ENCODE measurements around the gene FAM227B. TPM values are rescaled to one million over a fixed set of nuclear protein-coding genes. Genes with fewer than 3 reads are reported as not detected.
"Not testable (repeated sequence)": the region's sequence is repeated elsewhere in the genome, so short reads cannot be mapped to it uniquely, and the experiment has no call there.

Gene FAM227B
- total RNA-seq, 2 donors from 2014 or later: 2.1 TPM; not detected in 1

DNA sequence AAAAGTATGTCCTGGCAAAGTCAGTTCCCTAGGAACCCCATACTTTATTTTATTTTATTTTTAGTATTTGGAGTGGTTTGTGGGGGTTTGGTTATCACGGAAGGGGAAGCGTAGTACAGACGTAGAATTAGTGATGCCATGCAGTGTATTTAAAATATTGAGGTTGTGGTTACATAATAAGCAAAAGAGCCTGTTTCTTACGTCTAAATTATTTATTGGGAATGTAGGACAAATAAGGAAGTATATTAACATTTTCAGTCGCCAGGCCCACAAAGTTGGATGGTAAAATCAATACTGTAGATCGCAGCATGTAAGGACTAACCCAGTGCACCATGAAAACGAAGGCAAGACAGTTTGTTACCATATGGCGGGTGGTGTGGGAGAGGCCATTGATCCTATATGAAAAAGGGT lies 788 bp upstream of the FAM227B start:
- Histone ChIP-seq H3K36me3 (replicated peaks in 1 of 2; ENCODE audit: insufficient read depth in 1 of 2, low read depth in 2 of 2) (peaks cover 0 to 1% of the 10 kb centered on the region in 2 donors), H3K27me3 (no peaks in the 10 kb centered on the region), H3K27ac (peak overlapping the region; percentile 26 to 95 (median 92)), H3K9me3 (no peaks in the 10 kb centered on the region), H3K4me3 (peak overlapping the region; percentile 68 to 78), H3K4me1 (peaks cover 40% of the 10 kb centered on the region)
- intact Hi-C loops (cut with DNase I): loop anchor here (10.0 kb wide), 1 partner anchor 747 kb away; the partner anchor contains the start of gene EID1
- DNase-seq (peak in 3 of 4 donors; percentile 15 to 30 (median 25)), ATAC-seq (no peak)
- WGBS, 2 donors: 3 to 4% methylated on average over 8 of the region's 8 CpGs
- TF ChIP-seq, protein P1, sequence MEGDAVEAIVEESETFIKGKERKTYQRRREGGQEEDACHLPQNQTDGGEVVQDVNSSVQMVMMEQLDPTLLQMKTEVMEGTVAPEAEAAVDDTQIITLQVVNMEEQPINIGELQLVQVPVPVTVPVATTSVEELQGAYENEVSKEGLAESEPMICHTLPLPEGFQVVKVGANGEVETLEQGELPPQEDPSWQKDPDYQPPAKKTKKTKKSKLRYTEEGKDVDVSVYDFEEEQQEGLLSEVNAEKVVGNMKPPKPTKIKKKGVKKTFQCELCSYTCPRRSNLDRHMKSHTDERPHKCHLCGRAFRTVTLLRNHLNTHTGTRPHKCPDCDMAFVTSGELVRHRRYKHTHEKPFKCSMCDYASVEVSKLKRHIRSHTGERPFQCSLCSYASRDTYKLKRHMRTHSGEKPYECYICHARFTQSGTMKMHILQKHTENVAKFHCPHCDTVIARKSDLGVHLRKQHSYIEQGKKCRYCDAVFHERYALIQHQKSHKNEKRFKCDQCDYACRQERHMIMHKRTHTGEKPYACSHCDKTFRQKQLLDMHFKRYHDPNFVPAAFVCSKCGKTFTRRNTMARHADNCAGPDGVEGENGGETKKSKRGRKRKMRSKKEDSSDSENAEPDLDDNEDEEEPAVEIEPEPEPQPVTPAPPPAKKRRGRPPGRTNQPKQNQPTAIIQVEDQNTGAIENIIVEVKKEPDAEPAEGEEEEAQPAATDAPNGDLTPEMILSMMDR (IDR thresholded peaks at IDR 0.05): no peak
- TF ChIP-seq POLR2A (IDR thresholded peaks at IDR 0.05): no peak

DNA sequence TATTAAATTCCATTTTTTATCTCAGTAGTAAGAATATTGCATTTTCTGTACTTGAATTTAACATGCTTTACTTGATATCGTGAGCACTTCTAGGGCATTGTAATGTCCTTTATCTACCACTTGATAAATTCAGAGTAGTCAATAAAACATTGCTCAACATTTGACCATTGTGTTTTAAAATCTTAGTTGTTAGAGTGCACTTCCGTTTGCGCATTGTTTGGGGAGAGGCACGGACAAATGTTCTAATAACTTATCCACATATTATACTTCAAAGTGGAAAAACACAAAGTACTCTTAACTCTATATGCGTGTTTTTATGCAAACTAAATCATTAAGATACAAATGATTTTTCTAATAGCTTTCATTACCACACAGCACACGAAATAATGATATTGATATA lies 419 bp downstream of the FAM227B start:
- Histone ChIP-seq H3K27me3 (no peaks in the 10 kb centered on the region), H3K36me3 (replicated peaks in 1 of 2; ENCODE audit: insufficient read depth in 1 of 2, low read depth in 2 of 2) (no peaks in the 10 kb centered on the region), H3K27ac (peak overlapping the region; percentile 90 to 95 (median 92)), H3K4me3 (peak overlapping the region in 1 of 2 donors; percentile 13), H3K4me1 (peaks cover 34% of the 10 kb centered on the region), H3K9me3 (no peaks in the 10 kb centered on the region)
- no peak for TF ChIP-seq POLR2A (IDR thresholded peaks at IDR 0.05)
- TF ChIP-seq, protein P1 (IDR thresholded peaks at IDR 0.05): peak in 6 of 7 experiments; percentile 15 to 55 (median 34)
- intact Hi-C loops (cut with DNase I): loop anchor here (10.0 kb wide), 1 partner anchor 745 kb away; the partner anchor contains the start of gene EID1
- peak; percentile 25 for ATAC-seq
- DNase-seq: peak in 2 of 4 donors; percentile 26 to 28
- WGBS, 2 donors: 1% methylated on average over 6 of the region's 6 CpGs

DNA sequence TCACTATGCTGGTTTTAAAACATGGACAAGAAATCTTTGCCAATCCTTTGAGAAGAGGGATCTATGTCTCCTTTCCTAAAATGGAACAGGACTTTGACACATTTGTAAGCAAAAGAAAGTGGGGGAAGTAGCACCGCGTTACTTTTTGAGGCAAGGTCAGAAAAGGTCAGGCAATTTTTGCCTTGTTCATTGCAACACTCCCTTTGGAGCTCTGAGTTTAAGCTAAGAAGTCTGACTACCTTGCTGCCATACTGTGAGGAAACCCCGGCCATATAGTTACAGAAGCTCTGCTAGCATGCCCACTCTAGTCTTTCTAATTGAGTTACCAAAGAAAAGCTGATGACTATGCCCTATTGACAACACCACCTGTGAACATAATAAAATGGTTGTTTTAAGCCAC lies 1.4 kb downstream of the FAM227B start:
- H3K36me3 ChIP-seq (replicated peaks in 1 of 2; ENCODE audit: insufficient read depth in 1 of 2, low read depth in 2 of 2): no peaks in the 10 kb centered on the region
- H3K4me3 ChIP-seq: no peak overlapping the region
- no peak for DNase-seq
- TF ChIP-seq, protein P1 (IDR thresholded peaks at IDR 0.05): no peak
- TF ChIP-seq POLR2A (IDR thresholded peaks at IDR 0.05): no peak
- no peak for ATAC-seq
- H3K27ac ChIP-seq: no peak overlapping the region
- intact Hi-C loops (cut with DNase I): no loop called here
- peaks cover 34% of the 10 kb centered on the region for H3K4me1 ChIP-seq
- H3K9me3 ChIP-seq: no peaks in the 10 kb centered on the region
- 83 to 96% methylated on average over 3 of the region's 3 CpGs for WGBS, 2 donors
- H3K27me3 ChIP-seq: no peaks in the 10 kb centered on the region

DNA sequence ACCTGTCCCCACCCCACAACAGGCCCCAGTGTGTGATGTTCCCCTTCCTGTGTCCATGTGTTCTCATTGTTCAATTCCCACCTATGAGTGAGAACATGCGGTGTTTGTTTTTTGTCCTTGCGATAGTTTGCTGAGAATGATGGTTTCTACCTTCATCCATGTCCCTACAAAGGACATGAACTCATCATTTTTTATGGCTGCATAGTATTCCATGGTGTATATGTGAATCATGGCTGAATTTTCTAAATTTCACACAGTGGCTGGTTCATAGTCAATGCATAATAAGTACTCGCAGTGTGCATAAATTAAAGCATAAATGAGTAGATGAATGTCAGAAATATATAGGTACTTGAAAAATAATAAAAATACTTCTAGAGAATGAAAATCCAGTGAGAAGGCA lies 8.4 kb downstream of the FAM227B start:
- H3K27me3 ChIP-seq; H3K9me3 ChIP-seq; H3K36me3 ChIP-seq (replicated peaks in 1 of 2; ENCODE audit: insufficient read depth in 1 of 2, low read depth in 2 of 2); H3K27ac ChIP-seq; DNase-seq; ATAC-seq; H3K4me1 ChIP-seq; intact Hi-C loops (cut with DNase I); H3K4me3 ChIP-seq: not testable (repeated sequence)
- 96 to 100% methylated on average over 3 of the region's 3 CpGs for whole genome bisulfite sequencing, 2 donors

DNA sequence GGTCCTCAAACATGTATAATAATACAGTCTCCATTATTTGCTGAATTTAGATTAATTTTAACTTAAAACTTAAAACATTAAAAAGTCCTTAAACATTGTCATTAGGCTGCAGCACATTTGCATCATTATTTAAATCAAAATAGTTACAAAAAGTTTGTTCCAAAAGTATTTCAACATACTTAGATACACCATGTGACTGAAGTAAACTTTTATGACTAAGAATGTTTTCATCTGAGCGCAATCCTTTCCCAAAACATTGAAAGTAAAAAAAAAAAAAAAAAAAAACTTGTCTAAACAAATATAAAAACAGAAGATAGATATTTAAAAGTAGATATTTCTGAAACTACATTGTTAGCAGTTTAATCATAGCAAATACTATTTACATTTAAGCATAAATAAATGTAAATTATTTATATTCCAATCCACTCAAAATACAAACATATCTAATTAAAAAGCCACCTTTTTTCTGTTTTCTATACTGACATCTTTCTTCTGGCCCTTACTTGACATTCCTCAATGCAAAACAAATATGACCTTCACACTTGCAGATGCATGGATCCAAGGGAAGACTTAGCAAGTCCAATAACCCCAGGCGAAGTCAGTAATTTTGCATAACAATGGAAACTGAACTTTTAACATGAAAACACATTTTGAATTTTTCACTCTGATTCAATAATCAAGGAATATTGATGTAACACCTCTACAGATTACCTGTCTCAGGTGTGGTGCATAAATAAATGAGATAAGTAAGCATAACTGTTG lies 10.3 kb downstream of the FAM227B start:
- WGBS, 2 donors: 93 to 96% methylated on average over 2 of the region's 2 CpGs
- Histone ChIP-seq H3K4me1 (no peaks in the 10 kb centered on the region), H3K27me3 (no peaks in the 10 kb centered on the region), H3K4me3 (no peak overlapping the region), H3K9me3 (no peaks in the 10 kb centered on the region), H3K27ac (no peak overlapping the region), H3K36me3 (replicated peaks in 1 of 2; ENCODE audit: insufficient read depth in 1 of 2, low read depth in 2 of 2) (no peaks in the 10 kb centered on the region)
- ATAC-seq: no peak
- DNase-seq: no peak
- intact Hi-C loops (cut with DNase I): no loop called here
- TF ChIP-seq, protein P1 (IDR thresholded peaks at IDR 0.05): no peak

Measured in body of pancreas (tissue), 4 donors.